ENCODE results near the gene PLEKHD1. TPM values are rescaled to one million over a fixed set of nuclear protein-coding genes. Genes with fewer than 3 reads are reported as not detected.

The PLEKHD1 gene
- total and polyA plus RNA-seq, 9 donors: under 0.01 to 0.15 (median 0.08) TPM; not detected in 3

GRCh38 chr14:69528143-69528542, 43.6 kb downstream of the PLEKHD1 start:
- intact Hi-C loops (cut with DNase I): no loop called here
- TF ChIP-seq POLR2A (IDR thresholded peaks at IDR 0.05): no peak
- TF ChIP-seq CTCF (IDR thresholded peaks at IDR 0.05): no peak
- no peak for TF ChIP-seq EP300 (IDR thresholded peaks at IDR 0.05)
- Histone ChIP-seq H3K27me3 (no peaks in the 10 kb centered on the region), H3K4me1 (ENCODE audit: insufficient read depth) (no peaks in the 10 kb centered on the region), H3K36me3 (no peaks in the 10 kb centered on the region), H3K4me3 (no peak overlapping the region), H3K9me3 (no peaks in the 10 kb centered on the region), H3K27ac (no peak overlapping the region)
- DNase-seq: no peak
- 86 to 87% (median 87%) methylated on average over 8 to 9 of the region's 9 CpGs for WGBS, 3 donors

GRCh38 chr14:69528930-69529329, 44.4 kb downstream of the PLEKHD1 start:
- H3K4me1 ChIP-seq (ENCODE audit: insufficient read depth): no peaks in the 10 kb centered on the region
- WGBS, 3 donors: 91 to 95% (median 93%) methylated on average over 5 of the region's 5 CpGs
- no peaks in the 10 kb centered on the region for H3K9me3 ChIP-seq
- no peak overlapping the region for H3K4me3 ChIP-seq
- no peak overlapping the region for H3K27ac ChIP-seq
- no peaks in the 10 kb centered on the region for H3K27me3 ChIP-seq
- no peak for TF ChIP-seq CTCF (IDR thresholded peaks at IDR 0.05)
- TF ChIP-seq EP300 (IDR thresholded peaks at IDR 0.05): no peak
- no peak for TF ChIP-seq POLR2A (IDR thresholded peaks at IDR 0.05)
- no peak for DNase-seq
- intact Hi-C loops (cut with DNase I): no loop called here
- H3K36me3 ChIP-seq: no peaks in the 10 kb centered on the region

- DNase-seq: no peak
- Histone ChIP-seq H3K27ac (no peak overlapping the region), H3K4me1 (ENCODE audit: insufficient read depth) (no peaks in the 10 kb centered on the region), H3K9me3 (no peaks in the 10 kb centered on the region), H3K4me3 (no peak overlapping the region), H3K27me3 (no peaks in the 10 kb centered on the region), H3K36me3 (no peaks in the 10 kb centered on the region)
- no peak for TF ChIP-seq EP300 (IDR thresholded peaks at IDR 0.05)
- no peak for TF ChIP-seq CTCF (IDR thresholded peaks at IDR 0.05)
- TF ChIP-seq POLR2A (IDR thresholded peaks at IDR 0.05): no peak
- WGBS, 3 donors: 68 to 77% (median 71%) methylated on average over 3 of the region's 3 CpGs
- intact Hi-C loops (cut with DNase I): no loop called here
Measured at GRCh38 chr14:69529563-69529962, 45.0 kb downstream of the PLEKHD1 start.

GRCh38 chr14:69530095-69530494, 45.6 kb downstream of the PLEKHD1 start:
- Histone ChIP-seq H3K36me3 (no peaks in the 10 kb centered on the region), H3K4me3 (no peak overlapping the region), H3K4me1 (ENCODE audit: insufficient read depth) (no peaks in the 10 kb centered on the region), H3K27me3 (no peaks in the 10 kb centered on the region), H3K9me3 (no peaks in the 10 kb centered on the region), H3K27ac (no peak overlapping the region)
- no peak for TF ChIP-seq POLR2A (IDR thresholded peaks at IDR 0.05)
- no peak for TF ChIP-seq EP300 (IDR thresholded peaks at IDR 0.05)
- TF ChIP-seq CTCF (IDR thresholded peaks at IDR 0.05): no peak
- intact Hi-C loops (cut with DNase I): no loop called here
- 22 to 44% (median 28%) methylated on average over 4 of the region's 4 CpGs for WGBS, 3 donors
- no peak for DNase-seq

- Histone ChIP-seq H3K4me3 (no peak overlapping the region), H3K27me3 (no peaks in the 10 kb centered on the region), H3K4me1 (ENCODE audit: insufficient read depth) (no peaks in the 10 kb centered on the region), H3K9me3 (no peaks in the 10 kb centered on the region), H3K27ac (no peak overlapping the region), H3K36me3 (no peaks in the 10 kb centered on the region)
- no peak for DNase-seq
- TF ChIP-seq POLR2A (IDR thresholded peaks at IDR 0.05) (no peak), CTCF (IDR thresholded peaks at IDR 0.05) (no peak), EP300 (IDR thresholded peaks at IDR 0.05) (no peak)
- intact Hi-C loops (cut with DNase I): no loop called here
- WGBS, 3 donors: 49 to 63% (median 62%) methylated on average over 3 of the region's 3 CpGs
Measured at GRCh38 chr14:69531135-69531534, 46.6 kb downstream of the PLEKHD1 start.

All from ovary (tissue), 9 donors.